Motor neuron (in vitro differentiated cells): ENCODE results near the gene ADIPOR2. TPM values are rescaled to one million over a fixed set of nuclear protein-coding genes. Genes with fewer than 3 reads are reported as not detected.
"Not testable (repeated sequence)": the region's sequence is repeated elsewhere in the genome, so short reads cannot be mapped to it uniquely, and the experiment has no call there.

ENCODE experiments used
- ATAC-seq, 8 experiments: fragments of 200-7000 bp; cut with Tn5 transposase; replicated peaks in 6 of 8; 2 replicates each; pipeline ENCODE4 v1.8.0; 2021; ENCODE audit warnings: mild to moderate bottlenecking in 8 of 8, moderate library complexity in 8 of 8
- H3K27ac ChIP-seq, 2 donors: fragments of 250-450 bp; sonication (Bioruptor Pico); 2 replicates each; pipeline ENCODE4 v1.9.0; 2021; ENCODE audit warnings: antibody characterized with exemption in 2 of 2, mild to moderate bottlenecking in 2 of 2, moderate library complexity in 1 of 2
- H3K4me1 ChIP-seq, 2 donors: fragments of 250-450 bp; sonication (Bioruptor Pico); replicated peaks in 1 of 2; 2 replicates each; pipeline ENCODE4 v1.6.1; 2021; ENCODE audit warnings: antibody characterized with exemption in 2 of 2, mild to moderate bottlenecking in 2 of 2, moderate library complexity in 1 of 2
- H3K4me3 ChIP-seq, 5 donors: fragments of 250-450 bp; sonication (Bioruptor Pico); 2 replicates each; pipeline ENCODE4 v1.9.0; 2021; ENCODE audit warnings: antibody characterized with exemption in 5 of 5, mild to moderate bottlenecking in 5 of 5, moderate library complexity in 4 of 5
- WGBS, 10 experiments: fragments of 450-650 bp; shearing (Covaris generic); methylation state at CpG; one replicate each; pipeline ENCODE4 v1.0.0; 2022; 5-methylcytosine and 5-hydroxymethylcytosine counted together
- in situ Hi-C, 9 experiments: fragments of 400-800 bp; cut with MboI; loops; one replicate each; pipeline ENCODE4 v1.15.0; 2021; ENCODE audit warnings: low sequenced_read_pairs in 9 of 9, low pct_unique_long_range_greater_than_20kb in 2 of 9; ENCODE audit not compliant: unreplicated experiment in 9 of 9
- total RNA-seq, 8 experiments: library from RNA; unstranded; fragments of 300-600 nt; gene quantifications; 2 replicates each; pipeline versions ENCODE4 v1.2.3 to v1.2.4, GENCODE V29; 2022

Gene ADIPOR2
- total RNA-seq, 8 experiments from 2014 or later: 14.1 to 49.4 (median 26.1) TPM

DNA sequence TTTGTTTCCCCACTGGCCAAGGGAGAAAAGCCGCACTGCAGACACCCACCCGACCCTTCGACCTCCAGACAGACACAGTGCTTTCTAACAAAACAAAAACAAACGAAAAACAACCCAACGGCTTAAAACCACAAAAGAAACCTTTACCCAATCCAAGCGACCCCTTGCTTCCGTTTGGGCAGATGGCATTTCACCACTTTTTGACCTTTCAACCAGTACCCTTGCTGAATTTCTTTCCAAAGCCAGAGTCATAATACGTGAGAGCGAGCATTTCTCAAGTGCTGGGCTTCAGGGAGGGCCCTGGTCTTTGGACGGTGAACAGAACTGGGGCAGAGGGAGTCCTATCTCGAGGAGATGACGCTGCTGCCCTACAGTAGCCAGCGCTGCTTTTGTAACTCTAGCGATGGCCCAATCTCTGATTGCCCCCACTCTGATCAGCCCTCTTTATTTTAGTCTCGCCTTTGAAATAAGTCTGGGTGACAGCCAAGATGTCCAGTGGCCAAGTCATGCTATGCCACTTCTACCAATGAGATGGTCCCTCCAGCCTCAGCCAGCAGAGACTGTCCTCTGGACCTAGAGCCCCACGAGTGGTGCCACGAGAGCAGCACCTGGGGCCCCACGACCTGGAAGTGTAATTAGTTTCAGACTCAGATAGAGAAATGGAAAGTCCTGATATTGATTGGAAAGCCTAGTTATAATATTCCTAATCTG, 21.9 kb upstream of the ADIPOR2 start:
- in situ Hi-C loops: loop anchor here in 5 of 9 experiments (25.0 kb wide), 2 partner anchors 118 to 268 kb away; no protein-coding TSS in a partner anchor
- ATAC-seq: no peak
- H3K27ac ChIP-seq: no peak overlapping the region
- no peak overlapping the region for H3K4me3 ChIP-seq
- WGBS, 10 experiments: 52 to 94% (median 79%) methylated on average over 2 to 14 of the region's 18 CpGs
- peaks cover 3 to 5% of the 10 kb centered on the region in 2 donors for H3K4me1 ChIP-seq

DNA sequence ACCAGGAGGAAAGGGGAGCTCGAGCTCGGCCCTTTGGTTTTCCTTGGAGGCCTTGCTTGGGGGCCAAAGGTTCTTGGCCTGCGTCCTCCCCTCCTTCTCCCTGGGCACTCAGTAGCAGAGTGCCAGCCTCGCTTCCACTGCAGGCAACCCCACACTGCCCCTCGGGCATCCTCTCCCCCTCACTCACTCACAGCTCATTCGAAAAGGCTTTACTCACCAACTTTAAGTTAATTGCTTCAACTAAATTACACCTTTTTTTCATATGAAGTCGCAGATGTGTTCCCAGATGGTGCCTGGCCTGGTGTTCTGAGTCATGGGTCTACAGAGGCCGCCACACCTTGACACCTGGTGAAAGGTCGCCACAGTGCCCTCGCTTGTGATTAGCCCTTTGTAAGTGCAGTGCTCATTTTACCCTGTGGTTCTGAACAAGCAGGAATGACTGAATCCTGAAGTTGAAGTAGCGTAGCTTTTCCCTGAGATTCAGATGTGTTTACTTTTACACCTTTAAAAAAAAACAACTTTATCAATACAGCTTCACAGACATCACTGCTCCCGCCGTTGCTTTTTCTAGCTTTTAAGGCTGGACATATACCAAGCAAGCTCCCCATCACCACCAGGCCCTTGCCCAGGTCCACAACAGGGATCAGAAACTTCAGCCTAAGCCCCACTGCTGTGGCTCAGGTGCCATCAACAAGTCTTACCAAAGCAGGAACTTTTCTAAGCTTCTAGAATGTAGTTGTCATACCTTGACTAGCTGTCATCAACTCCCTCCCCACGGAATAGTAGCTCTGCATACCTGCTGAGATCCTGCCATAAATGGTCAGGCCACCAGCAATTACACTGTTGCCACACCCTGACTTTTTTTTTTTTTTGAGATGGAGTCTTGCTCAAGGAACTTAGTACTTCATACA, 20.3 kb upstream of the ADIPOR2 start:
- Histone ChIP-seq H3K4me3 (no peak overlapping the region), H3K4me1 (peaks cover 3 to 5% of the 10 kb centered on the region in 2 donors), H3K27ac (no peak overlapping the region)
- in situ Hi-C loops: loop anchor here in 5 of 9 experiments (25.0 kb wide), 2 partner anchors 117 to 267 kb away; no protein-coding TSS in a partner anchor
- ATAC-seq: peak in 2 of 8 experiments; percentile 53 to 64
- WGBS, 10 experiments: 39 to 92% (median 69%) methylated on average over 1 to 12 of the region's 14 CpGs; no CpG with 5 or more reads in 1 of the 10 experiments

DNA sequence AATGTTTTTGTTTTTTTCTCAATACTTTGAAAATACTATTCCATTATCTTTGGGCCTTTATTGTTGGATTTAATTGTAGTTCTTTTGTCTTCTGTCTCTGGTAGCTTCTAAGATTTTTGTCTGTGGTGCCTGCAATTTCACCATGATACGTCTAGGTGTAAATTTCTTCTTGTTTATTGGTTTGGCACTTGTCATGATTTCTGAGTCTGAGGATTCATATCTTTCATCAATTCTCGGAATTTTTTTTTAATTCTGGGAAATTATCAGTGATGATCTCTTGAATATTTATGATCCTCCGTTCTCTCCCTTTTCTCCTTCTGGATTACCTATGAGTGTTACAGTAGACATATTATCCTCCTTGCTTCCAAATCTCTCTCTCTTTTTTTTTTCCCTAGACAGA, 14.8 kb upstream of the ADIPOR2 start:
- Histone ChIP-seq H3K4me3 (no peak overlapping the region), H3K4me1 (no peaks in the 10 kb centered on the region), H3K27ac (no peak overlapping the region)
- WGBS, 10 experiments: 67 to 93% (median 83%) methylated on average over 1 to 3 of the region's 3 CpGs
- no peak for ATAC-seq
- in situ Hi-C loops: no loop called here

DNA sequence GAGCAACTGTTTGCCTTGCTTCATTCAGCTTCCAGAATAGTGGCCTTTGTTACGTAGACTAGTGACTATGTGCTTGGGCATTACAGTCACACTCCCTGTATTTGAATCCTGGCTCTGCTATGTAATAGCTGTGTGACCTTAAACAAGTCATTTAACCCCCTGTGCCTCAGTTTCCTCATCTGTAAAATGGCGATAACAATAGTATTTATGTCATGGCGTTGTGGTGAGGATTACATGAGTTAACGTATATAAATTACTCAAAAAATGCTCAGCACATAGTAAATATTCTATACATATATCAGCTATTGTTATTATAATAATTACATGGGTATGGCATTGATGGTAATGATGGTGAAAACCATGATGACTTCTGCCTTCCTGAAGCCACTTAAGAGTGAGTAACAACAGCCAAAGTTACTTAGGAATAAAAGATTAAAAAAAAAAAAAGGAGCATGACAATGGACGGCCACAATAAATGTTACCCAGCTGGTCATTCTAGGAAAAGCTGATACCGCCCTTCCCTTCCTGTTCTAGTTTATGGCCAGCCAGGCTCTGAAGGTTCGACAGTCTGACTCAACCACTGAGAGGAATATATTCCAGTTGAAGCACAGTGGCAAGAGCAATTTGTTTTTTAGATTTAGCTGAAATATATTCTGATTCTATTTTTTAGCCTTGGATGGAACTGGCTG, 9.9 kb upstream of the ADIPOR2 start:
- in situ Hi-C loops: no loop called here
- H3K4me3 ChIP-seq: no peak overlapping the region
- H3K4me1 ChIP-seq: no peaks in the 10 kb centered on the region
- no peak overlapping the region for H3K27ac ChIP-seq
- WGBS, 10 experiments: 0 to 100% (median 71%) methylated on average over 1 to 7 of the region's 7 CpGs
- ATAC-seq: peak in 2 of 8 experiments; percentile 90 to 100

DNA sequence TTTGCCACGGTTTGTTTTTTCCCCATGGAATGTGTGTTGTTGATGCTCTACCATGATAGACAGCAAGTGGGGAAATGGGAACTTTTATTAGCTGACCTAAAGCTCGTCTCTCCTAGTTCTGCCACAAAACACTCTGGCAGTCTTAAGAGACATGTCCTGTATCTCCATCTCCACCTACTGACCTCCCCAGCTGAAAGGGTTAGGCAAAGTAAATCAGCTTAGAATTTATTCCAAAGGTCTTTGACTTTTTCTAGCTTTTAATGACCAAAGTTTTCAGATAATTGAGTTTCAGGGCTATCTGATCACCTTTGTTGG, 9.4 kb upstream of the ADIPOR2 start:
- no peaks in the 10 kb centered on the region for H3K4me1 ChIP-seq
- in situ Hi-C loops: no loop called here
- H3K4me3 ChIP-seq: no peak overlapping the region
- 10 to 90% (median 78%) methylated on average over 1 to 2 of the region's 2 CpGs; no CpG with 5 or more reads in 4 of the 10 experiments for WGBS, 10 experiments
- no peak overlapping the region for H3K27ac ChIP-seq
- peak in 2 of 8 experiments; percentile 21 to 51 for ATAC-seq

DNA sequence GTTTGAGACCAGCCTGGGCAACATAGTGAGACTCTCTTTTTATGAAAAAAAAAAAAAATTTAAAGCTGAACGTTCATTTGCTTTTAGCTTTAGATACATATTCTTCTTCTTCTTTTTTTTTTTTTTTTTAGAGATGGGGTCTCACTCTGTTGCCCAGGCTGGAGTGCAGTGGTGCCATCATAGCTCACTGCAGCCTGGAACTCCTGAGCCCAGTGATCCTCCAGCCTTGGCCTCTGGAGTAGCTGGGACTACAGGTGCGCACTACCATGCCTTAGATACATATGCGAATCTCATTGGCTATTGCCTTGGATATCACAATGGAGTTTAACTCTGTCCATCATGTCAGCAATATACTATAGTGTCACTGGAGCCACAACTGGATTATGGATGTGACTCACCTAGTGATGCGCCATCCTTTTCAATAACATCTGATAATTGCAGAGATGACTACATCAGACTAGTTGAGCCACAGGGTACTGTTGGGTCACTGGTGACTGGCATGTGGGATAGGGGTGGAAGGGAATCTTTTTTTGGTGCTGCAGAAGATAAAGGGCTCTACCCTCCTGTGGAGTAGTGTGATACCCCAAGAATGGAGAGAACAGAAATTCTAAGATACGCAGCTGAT, 2.7 kb upstream of the ADIPOR2 start:
- in situ Hi-C loops: no loop called here

DNA sequence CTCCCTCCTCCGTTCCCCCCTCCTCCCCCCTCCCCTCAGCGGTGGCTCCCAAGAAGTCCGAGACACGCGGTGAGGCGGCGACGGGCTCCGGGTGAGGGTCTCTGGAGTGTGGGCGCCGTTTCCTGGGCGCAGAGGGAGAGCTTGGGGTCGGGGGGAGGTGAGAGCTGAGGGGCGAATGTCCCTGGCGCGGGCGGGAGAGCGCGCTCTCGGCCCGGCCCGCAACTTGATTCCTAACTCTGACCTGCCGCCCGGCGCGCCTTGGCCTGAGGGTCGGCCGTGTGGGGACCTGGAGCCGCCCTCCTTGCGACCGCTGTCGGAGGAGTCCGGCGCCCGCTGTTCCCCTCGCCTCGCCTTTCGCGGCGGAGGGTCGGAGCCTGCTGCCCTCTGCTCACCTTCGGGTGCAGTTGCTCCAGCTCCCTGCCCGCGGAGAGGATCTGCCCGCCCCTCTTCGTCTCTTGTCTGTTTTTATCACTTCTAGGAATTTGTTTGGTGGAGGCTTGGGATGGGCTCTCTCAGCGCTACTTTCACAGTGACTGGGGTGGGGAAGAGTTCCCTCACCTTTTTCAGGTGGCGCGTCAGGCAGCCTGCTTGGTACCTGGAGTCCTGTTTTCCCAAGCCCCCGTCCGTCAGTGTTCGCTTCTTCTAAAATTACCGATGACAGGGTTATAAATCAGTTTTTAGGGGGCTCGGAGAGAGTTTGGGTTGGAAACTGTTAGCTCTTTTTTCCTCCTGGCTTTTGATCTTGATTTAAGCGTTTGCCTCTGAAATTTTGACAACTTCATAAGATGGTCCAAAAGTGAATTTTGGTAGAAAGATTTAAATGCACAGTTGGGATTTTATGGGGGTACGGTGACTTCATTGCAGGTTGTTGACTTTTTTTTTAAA, 495 bp downstream of the ADIPOR2 start:
- H3K4me3 ChIP-seq: peak overlapping the region; percentile 67 to 86 (median 72)
- 0 to 9% (median 1%) methylated on average over 2 to 19 of the region's 56 CpGs for WGBS, 10 experiments
- in situ Hi-C loops: no loop called here
- ATAC-seq: peak; percentile 48 to 78 (median 70)
- peaks cover 10 to 11% of the 10 kb centered on the region in 2 donors for H3K4me1 ChIP-seq
- H3K27ac ChIP-seq: peak overlapping the region; percentile 81 to 92

More for the DNA sequence above, 2.7 kb upstream of the ADIPOR2 start:
- 40 to 100% (median 88%) methylated on average over 1 to 5 of the region's 5 CpGs for WGBS, 10 experiments
- ATAC-seq: no peak
- no peak overlapping the region for H3K27ac ChIP-seq
- no peak overlapping the region for H3K4me3 ChIP-seq
- H3K4me1 ChIP-seq: peaks cover 10 to 11% of the 10 kb centered on the region in 2 donors

DNA sequence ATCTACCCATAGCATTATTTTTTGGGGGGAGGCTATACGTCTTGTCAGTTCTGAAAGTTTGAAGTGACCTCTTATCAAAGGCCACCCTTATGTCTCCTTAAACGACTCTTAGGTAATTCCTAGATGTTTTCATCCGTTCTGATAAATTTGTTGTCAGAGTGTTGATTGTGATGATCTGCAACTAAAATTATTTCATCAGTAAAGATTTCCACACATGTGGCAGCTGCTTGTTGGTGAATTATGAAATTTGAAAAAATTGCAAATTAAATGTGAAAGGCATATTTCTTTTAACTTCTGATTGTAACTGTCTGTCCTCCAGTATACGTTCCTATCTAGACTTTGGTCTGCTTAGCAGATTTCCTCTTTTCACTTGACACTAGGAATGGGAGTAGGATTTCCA, 1.4 kb downstream of the ADIPOR2 start:
- H3K27ac ChIP-seq: no peak overlapping the region
- peak overlapping the region in 3 of 5 donors; percentile 67 to 86 (median 72) for H3K4me3 ChIP-seq
- in situ Hi-C loops: no loop called here
- ATAC-seq: no peak
- H3K4me1 ChIP-seq: peaks cover 10 to 11% of the 10 kb centered on the region in 2 donors
- WGBS, 10 experiments: 11 to 50% (median 27%) methylated on average over 2 to 4 of the region's 4 CpGs; no CpG with 5 or more reads in 1 of the 10 experiments

DNA sequence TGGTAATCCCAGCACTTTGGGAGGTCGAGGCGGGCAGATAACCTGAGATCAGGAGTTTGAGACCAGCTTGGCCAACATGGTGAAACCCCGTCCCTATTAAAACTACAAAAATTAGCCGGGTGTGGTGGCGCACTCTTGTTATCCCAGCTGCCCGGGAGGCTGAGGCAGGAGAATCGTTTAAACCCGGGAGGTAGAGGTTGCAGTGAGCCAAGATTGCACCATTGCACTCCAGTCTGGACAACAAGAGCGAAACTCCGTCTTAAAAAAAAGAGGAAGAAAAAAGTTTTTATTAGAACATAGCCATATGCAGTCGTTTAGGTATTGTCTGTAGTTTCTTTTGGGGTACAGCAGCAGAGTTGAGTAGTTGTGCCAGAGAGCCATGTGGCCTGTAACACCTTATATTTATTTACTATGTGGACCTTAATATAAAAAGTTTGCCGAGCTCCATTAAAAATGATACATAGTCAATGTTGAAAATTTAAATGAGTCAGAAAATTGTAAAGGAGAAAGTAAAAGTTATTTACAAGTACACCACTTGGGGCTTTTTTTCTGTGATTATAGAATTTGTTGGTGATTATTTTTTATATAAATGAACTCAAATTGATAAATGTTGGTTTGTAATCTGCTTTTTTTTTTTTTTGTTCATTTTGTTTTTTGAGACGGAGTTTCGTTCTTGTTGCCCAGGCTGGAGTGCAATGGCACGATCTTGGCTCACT, 2.2 kb downstream of the ADIPOR2 start:
- H3K27ac ChIP-seq: no peak overlapping the region
- peaks cover 10 to 11% of the 10 kb centered on the region in 2 donors for H3K4me1 ChIP-seq
- H3K4me3 ChIP-seq: no peak overlapping the region
- in situ Hi-C loops: no loop called here
- ATAC-seq: no peak
- whole genome bisulfite sequencing, 10 experiments: 76 to 96% (median 90%) methylated on average over 2 to 13 of the region's 15 CpGs

DNA sequence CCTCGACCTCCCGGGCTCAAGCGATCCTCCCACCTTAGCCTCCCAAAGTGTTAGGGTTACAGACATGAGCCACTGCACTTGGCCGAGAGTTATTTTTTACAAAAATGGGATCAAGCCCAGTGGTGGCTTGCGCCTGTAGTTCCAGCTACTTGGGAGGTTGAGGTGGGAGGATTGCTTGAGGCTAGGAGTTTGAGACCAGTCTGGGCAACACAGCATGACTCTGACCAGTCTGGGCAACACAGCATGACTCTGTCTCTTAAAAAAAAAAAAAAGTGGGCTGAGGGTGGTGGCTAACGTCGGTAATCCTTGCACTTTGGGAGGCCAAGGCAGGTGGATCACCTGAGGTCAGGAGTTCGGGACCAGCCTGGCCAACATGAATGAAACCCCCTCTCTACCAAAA, 4.2 kb downstream of the ADIPOR2 start:
- WGBS, 10 experiments: 82 to 100% (median 93%) methylated on average over 1 to 8 of the region's 8 CpGs; no CpG with 5 or more reads in 1 of the 10 experiments
- H3K4me1 ChIP-seq, ATAC-seq, H3K4me3 ChIP-seq, H3K27ac ChIP-seq, in situ Hi-C loops: not testable (repeated sequence)

DNA sequence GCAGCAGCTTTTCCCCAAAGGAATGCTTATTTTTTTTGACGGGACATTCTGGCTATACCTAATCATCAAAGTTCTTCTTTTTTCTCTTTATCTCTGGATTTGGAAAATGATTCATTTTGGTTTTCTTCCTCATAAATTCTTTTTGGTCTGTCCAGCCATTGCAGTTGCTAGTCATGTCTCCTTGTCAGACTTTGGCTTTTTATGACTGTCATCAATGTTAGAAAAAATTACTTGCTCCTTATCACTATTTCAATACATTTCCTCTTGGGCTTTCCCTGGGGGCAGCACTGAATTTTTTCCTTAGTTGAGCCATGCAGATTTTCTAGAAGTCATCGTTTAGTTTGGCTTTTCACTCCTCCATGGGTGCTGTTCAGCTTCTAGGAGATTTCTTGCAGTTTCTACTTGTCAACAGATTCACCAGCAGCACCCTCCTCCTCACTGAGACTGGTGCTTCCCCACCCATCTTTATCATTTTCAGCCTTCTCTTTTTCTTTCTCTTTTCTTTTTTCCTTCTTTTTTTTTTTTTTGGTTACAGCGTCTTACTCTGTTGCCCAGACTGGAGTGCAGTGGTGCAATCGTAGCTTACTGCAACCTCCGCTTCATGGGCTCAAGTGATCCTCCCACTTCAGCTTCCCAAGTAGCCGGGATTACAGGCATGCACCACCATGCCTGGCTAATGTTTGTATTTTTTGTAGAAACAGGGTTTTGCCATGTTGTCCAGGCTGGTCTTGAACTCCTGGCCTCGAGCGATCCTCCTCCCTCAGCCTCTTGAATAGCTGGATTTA, 5.2 kb downstream of the ADIPOR2 start:
- WGBS, 10 experiments: 51 to 100% (median 79%) methylated on average over 1 to 6 of the region's 8 CpGs
- ATAC-seq: no peak
- in situ Hi-C loops: no loop called here

More for the DNA sequence above, 5.2 kb downstream of the ADIPOR2 start:
- Histone ChIP-seq H3K4me1 (peaks cover 6 to 7% of the 10 kb centered on the region in 2 donors), H3K27ac (no peak overlapping the region), H3K4me3 (no peak overlapping the region)
